GM12875 (cell line): Measurements from ENCODE around the gene RGS2.

Experiments used
- H3K4me3 ChIP-seq: one replicate; pipeline ENCODE4 v1.5.1; 2011; ENCODE audit warnings: low read depth, low read length, control low read depth
- CTCF ChIP-seq: IDR thresholded peaks from 2 replicates; pipeline ENCODE4 v1.5.1; 2011; ENCODE audit warnings: low read depth, mild to moderate bottlenecking, control low read depth, inconsistent platforms, low read length, moderate library complexity, borderline replicate concordance; ENCODE audit not compliant: insufficient read depth

RGS2 gene

GRCh38 chr1:192808518-192809306 is at the start of gene RGS2:
Gene RGS2, plus strand, starts transcription at chr1:192809039. Its CDS starts 33 bp downstream, at chr1:192809072.
- no peak for TF ChIP-seq CTCF
- H3K4me3 ChIP-seq = peak within 1 kb of the TSS; percentile 70

- TF ChIP-seq CTCF = no peak
Measured at GRCh38 chr1:192759104-192759503, 49.7 kb upstream of the RGS2 start.

GRCh38 chr1:192762265-192762664 is 46.6 kb upstream of the RGS2 start:
- no peak overlapping the region for H3K4me3 ChIP-seq
- TF ChIP-seq CTCF = no peak

More at GRCh38 chr1:192759104-192759503, 49.7 kb upstream of the RGS2 start:
- no peak overlapping the region for H3K4me3 ChIP-seq

GRCh38 chr1:192763243-192763642 is 45.6 kb upstream of the RGS2 start:
- TF ChIP-seq CTCF = no peak
- H3K4me3 ChIP-seq = no peak overlapping the region

- no peak overlapping the region for H3K4me3 ChIP-seq
- no peak for TF ChIP-seq CTCF
Measured at GRCh38 chr1:192763756-192764155, 45.1 kb upstream of the RGS2 start.

GRCh38 chr1:192764675-192765074 is 44.2 kb upstream of the RGS2 start:
- no peak overlapping the region for H3K4me3 ChIP-seq
- TF ChIP-seq CTCF = no peak

- H3K4me3 ChIP-seq = no peak overlapping the region
- TF ChIP-seq CTCF = no peak
Measured at GRCh38 chr1:192766009-192766625, 42.7 kb upstream of the RGS2 start.
